HG03108 (cell line): ENCODE results near the gene IRF1.
"Not testable (repeated sequence)": the region's sequence is repeated elsewhere in the genome, so short reads cannot be mapped to it uniquely, and the experiment has no call there.

Experiments used
- ATAC-seq: cut with Tn5 transposase; IDR thresholded peaks from one replicate; pipeline ENCODE4 v1.9.1; 2021; ENCODE audit warnings: moderate library complexity; ENCODE audit not compliant: unreplicated experiment

Gene IRF1

DNA sequence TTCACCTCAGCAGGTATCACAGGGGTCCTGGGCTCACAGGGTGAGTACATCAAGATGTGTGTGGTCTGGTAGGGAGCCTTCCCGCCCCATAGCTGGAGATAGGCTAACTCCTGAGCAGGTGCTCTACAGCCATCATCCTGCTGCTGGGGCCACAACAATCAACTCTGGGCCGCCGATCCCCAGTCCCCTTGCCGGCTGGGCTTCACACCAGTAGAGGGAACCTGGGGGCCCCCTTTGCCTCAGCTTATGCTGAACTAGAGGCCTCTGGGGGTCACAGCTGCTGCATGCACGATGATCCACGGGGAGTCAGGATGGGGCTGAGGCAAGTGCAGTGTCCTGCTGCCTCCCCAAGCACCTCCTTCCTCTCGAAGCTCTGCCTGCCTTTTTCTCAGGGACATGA, 46.5 kb downstream of the IRF1 start:
- no peak for ATAC-seq

DNA sequence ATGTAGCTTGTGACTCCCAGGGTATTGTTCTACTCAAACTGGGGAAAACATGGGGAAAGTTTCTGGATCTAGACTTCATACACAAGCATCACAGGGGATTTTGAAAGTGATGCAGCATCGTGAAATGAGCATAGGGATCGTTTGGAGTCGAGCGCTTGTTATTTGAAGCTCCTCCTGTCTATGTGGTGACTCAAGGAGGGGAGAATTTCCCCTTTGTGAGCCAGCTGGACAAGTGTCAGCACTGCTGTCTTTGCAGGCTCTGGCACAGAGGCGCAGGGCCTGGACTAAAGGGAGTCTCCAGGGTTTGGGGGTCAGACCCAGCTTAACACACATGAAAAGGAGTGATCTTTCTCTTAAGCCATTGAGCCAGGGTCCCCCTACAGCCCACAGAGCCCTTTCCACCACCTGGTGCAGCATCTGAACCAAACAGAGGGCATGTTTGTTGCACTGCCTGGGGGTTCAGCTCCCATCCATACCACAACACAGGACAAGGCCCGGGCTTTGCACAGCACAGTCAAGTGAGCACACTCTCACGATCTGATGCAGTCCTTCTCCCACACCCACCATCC, 51.0 kb downstream of the IRF1 start:
- no peak for ATAC-seq

DNA sequence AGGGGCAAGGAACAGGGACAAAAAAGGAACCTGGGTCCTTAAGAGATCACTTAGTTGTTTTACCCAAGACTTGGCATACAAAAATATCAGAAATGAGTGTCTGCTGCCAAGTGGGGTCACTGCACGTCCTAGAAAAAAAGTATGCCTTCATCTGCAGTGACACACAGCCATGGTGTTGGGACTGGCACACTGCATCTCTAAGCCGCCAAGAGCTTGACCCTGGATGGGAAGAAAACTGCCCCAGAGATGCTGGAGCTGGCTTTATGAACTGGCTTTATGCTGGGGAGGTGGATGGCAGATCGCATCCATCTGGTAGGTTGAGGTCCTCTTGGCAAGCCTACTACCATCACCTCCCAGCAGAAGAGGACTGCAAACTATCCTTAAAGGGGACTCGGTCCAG, 51.7 kb downstream of the IRF1 start:
- ATAC-seq = no peak

DNA sequence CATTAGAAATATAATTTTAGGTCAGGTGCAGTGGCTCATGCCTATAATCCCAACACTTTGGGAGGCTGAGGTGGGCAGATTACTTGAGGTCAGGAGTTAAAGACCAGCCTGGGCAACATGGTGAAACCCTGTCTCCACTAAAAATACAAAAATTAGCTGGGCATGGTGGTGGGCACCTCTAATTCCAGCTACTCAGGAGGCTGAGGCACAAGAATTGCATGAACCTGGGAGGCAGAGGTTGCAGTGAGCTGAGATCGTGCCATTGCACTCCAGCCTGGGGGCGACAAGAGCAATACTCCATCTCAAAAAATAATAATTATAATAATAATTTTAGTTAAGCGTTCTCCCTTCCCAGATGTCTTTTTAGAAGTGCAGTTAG, 52.3 kb downstream of the IRF1 start:
- ATAC-seq = not testable (repeated sequence)

- peak; percentile 67 for ATAC-seq
Measured at GRCh38 chr5:132437604-132438266, 52.8 kb downstream of the IRF1 start.

GRCh38 chr5:132436936-132437335, 53.6 kb downstream of the IRF1 start:
- no peak for ATAC-seq

- ATAC-seq = no peak
Measured at GRCh38 chr5:132435886-132436285, 54.7 kb downstream of the IRF1 start.

- ATAC-seq = no peak
Measured at GRCh38 chr5:132435447-132435846, 55.1 kb downstream of the IRF1 start.

DNA sequence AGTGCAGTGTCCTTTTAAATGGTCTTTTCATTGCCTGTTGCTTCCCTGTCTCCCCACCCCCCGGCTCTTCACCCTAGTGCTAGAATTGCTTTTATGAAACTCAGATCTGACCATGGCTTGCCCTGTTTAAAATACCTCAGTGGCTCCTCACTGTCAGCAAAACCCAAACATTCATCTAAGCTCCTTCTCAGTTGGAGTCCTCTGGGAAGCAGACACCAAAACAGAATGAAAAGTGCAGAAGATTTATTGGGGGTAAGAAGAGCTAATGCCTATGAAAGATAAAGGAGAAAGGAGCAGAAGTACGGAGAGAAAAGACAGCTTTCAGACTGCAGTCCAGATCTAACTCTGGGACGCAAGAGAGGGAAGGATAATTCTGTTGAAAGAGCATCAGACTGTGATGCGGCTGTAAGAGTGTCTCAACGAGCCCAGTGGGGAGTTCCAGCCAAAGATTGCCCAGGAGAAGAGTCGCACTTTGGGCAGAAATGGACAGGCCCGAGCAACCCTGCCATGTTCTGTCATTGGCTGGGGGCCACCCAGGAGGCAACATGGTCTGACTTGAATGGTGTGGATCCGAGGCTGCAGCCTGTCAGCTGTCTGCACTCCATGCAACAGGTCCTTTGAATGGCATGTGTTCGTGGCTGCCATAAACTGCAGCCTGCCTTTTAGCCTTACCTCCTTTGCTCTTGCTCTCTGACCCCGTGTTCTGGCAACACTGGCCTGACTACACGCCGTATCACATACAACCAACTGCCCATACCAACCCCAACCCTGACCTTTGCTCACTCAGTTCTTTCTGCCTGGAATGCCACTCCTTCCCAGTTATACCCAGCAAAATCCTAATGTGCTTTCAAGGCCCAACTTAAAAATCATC, 55.9 kb downstream of the IRF1 start:
- no peak for ATAC-seq

DNA sequence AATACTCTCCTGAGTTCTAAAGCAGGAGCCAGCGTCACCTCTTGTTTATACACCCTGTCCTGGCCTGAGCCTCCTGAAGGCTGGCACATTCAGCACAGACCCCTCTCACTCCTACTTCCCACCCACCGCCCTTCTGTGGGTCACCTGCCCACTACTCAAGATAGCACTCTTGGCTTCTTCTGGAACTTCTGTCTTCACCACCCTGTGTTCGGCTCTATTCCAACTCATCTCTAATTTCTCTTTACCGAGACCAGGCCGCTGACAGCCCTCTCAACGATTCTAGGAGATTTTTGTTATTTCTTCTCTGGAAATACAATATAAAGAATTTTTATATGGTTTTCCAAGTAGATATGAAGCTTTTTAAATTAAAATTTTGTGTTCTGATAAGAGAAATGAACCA, 57.4 kb downstream of the IRF1 start:
- ATAC-seq = no peak

- no peak for ATAC-seq
Measured at GRCh38 chr5:132431632-132432031, 58.9 kb downstream of the IRF1 start.
